ENCODE data around the gene ADGRF4. TPM values are rescaled to one million over a fixed set of nuclear protein-coding genes. Genes with fewer than 3 reads are reported as not detected.

The ADGRF4 gene
- total and polyA plus RNA-seq, 2 of the 8 experiments (the other 6 are each of a cell fraction or from before 2014, with no cell fraction given): 0.02 TPM; not detected in 1

GRCh38 chr6:47734831-47735481 lies 36.6 kb downstream of the ADGRF4 start (continued):
- peak; percentile 61 for TF ChIP-seq CHD7 (IDR thresholded peaks at IDR 0.05; ENCODE audit: insufficient replicate concordance, low read length)
- no peak for TF ChIP-seq TCF12 (IDR thresholded peaks at IDR 0.05; ENCODE audit: low read depth, low read length)

All from H1 (cell line).